HG03521 (cell line): Measurements from ENCODE around the gene RBMS1.
"Not testable (repeated sequence)": the region's sequence is repeated elsewhere in the genome, so short reads cannot be mapped to it uniquely, and the experiment has no call there.

Experiments
- ATAC-seq: cut with Tn5 transposase; IDR thresholded peaks from one replicate; pipeline ENCODE4 v1.9.1; 2021; ENCODE audit warnings: mild to moderate bottlenecking, moderate library complexity; ENCODE audit not compliant: unreplicated experiment

The RBMS1 gene

DNA sequence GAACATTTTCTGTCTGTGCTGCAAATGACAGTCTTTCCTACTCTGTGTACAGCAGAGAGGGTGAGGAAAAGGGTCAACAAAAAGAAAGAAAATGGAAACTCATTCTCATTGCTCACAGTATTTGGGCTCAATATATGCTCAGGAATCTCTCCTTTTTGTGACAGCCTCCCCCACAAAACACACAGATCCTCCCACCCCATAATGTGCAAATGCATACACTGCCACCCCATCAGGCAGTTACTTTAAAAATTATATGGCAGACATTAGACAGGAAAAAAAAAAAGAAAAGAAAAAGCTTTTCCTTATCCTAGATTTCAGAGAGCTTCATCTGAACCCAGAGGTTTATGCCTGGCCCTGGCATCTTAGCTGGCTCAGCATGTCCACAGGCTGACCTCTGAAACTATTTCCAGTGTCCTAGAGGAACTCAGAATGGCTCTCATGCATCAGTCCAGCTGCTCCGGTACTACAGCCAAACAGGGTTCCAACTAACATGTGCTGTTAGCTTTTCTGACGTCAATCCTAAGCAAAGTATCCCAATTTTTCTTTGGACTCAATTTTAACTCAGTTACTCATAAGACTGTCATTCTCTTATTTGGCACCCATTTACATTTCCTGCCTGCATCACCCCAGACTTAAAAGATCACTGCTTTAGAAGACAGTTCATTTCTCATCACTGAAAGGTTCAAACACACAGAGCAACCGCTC is 105.9 kb downstream of the RBMS1 start:
- no peak for ATAC-seq

DNA sequence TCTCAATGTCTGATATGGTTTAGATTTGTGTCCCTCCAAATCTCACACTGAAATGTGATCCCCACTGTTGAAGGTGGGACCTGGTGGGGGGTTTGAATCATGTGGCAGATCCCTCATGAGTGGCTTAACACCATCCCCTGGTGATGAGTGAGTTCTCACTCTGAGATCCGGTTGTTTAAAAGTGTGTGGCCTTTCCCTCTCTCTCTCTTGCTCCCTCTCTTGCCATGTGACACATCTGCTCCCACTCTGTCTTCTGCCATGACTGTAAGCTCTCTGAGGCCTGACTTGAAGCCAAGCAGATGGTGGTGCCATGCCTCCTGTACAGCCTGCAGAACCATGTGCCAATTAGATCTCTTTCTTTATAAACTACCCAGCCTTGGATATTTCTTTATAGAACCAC is 108.8 kb downstream of the RBMS1 start:
- no peak for ATAC-seq

DNA sequence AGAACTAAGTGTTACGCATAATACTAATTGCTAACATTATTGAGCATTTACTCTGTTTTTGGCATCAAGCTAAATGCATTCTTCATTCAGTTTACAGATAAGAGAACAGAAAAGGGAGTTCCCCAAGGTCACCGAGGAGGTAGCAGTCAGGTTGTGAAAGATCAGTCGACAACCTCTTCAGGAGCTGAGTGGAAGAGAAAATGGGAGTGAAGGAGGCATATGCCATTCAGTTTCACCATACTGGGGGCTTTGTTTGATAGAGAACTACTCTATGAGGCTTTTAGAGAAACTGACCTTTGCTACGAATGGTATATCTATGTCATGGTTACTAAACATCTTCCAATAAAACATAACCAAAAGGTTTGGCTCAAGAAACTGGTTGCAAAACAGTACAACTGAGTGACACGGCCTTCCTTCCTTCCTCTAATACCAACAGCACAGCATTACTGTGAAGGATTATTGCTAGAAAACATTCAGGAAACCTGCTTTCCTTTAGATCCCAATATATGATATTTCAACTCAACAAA is 112.1 kb downstream of the RBMS1 start:
- ATAC-seq = no peak

DNA sequence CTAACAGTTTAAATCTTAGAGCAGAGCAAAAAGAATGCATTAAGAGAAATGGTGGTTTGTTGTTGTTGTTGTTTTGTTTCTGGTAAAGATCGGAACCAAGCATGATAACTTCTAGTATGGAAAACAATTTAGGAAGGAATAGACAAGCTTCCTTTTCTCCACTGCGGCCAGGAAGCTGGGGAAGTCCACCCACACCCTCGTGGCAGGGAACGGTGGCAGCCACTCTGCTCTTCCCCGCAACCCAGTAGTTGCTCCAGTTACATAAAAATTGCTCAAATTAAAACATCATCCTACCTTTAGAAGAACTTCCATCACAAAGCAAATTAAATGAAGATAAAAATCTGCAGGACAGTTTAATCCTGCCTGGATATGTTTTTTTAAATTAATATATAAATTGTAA is 113.0 kb downstream of the RBMS1 start:
- no peak for ATAC-seq

DNA sequence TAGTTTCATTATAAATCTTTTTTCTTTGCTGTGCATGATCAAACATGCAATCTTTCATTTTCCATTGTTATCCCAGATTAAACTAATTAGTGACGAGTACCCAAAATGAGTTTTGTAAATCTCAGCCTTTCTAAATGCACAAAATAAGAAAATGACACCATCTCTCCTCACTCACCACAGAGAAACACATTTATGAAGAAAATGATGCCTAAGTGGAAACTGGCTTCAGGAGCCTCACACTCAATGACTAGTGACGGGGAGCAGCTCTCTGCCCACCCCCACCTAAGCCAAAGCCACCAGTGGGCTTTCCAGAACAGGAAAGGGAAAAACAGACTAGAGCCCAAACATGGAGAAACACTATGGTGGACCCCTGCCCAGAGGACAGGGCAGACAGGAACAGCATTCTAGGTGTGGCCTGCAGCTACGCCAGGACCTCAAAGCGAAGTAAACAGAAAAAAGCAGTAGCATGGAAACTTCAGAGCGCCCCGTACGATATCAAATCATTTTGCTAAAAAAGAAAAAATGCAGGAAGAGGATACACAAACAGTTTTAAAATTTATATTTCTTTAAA is 113.5 kb downstream of the RBMS1 start:
- ATAC-seq = no peak

DNA sequence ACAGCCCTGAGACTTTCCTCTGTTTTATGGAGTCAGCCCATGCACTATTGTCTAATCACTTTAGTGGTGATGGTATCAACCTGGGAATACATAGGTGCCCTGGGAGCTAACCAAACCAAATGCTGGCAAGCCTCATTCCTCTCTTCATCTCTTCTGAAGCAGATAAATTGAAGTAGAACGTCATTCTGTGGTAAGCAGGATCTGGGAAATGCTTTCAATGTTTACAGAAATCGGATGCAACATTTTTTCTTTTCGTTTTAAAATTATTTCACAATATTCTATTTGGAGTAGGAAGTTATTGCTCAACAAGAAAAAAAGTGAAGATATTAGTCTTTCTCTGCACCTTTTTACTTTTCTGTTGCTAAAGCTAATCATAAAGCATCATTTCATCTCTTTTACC is 114.2 kb downstream of the RBMS1 start:
- no peak for ATAC-seq

DNA sequence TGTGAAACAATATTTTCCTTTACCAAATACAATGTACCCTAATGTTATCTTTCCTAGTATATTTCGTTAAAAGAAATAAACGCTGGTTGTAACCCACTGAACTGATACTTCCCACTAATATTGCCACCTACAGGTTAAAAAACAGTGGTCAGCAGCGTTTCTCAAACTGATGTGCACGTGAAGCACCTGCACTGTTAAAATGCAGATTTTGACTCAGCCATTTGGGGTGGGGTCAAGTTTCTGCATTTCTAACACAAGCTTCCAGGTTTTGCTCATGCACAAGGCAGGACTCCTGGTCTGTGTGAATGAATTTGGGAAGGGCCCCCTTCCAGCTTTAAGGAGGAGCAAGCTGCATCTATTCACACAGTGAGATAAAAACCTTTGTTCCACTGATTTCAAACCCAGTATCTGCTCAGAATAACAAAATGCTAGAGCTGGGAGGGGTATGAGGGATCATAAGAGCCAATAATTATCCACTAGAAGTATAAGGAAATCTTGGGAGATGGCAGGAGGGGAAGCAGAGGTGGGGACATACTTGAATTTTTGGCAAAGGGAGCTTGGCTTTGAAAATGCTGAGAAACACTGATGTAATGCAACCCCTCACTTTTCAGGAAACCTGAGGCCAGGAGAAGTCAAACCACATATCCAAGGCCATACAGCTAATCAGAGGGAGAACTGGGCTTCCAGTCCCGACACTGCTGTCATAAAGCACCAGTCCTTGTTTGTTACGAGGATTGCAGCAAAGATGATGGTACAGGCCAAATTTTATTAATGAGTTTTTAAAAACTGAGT is 116.2 kb downstream of the RBMS1 start:
- ATAC-seq = no peak

DNA sequence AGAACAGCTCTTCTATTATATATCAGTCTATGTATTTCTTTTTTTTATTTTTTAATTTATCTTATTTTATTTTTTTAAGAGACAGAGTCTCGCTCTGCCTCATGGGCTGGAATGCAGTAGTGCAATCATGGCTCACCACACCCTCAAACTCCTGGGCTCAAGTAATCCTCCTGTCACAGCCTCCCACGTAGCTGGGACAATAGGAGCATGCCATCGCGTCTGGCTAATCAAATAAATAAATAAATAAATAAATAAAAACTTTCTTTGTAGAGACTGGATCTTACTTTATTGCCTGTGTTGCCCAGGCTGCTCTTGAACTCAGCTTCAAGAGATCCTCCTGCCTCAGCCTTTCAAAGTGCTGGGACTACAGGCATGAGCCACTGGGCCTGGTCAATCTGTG is 117.0 kb downstream of the RBMS1 start:
- no peak for ATAC-seq

DNA sequence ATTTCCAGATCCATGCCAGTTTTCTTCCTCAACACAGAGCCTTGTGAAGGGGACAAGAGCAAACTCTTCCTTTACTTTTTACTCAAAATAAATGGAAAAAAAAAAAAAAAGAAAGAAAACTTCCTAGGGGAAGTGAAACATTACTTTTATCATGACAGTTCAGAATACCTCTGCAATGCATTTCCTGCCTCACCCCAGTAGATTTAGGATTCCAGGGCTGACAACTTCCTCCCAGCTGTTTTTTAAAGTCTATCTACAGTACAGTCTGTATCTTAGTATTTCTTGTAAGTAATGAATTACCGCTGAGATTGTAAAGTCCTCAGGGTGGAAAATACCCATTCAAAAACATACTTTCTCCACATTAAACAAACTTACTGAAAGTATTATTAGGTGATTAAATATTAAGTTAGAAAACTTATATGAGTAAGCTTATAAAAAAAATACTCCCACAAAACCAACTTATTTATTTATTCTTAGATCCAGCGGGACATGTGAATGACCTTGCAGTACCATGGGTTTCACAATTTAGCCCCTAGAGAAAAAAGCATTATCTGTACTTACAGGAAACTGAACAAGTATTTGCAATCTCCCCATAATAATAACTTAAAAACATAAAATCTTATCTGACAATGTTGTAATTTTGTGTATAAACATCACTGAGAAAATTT is 117.7 kb downstream of the RBMS1 start:
- no peak for ATAC-seq

DNA sequence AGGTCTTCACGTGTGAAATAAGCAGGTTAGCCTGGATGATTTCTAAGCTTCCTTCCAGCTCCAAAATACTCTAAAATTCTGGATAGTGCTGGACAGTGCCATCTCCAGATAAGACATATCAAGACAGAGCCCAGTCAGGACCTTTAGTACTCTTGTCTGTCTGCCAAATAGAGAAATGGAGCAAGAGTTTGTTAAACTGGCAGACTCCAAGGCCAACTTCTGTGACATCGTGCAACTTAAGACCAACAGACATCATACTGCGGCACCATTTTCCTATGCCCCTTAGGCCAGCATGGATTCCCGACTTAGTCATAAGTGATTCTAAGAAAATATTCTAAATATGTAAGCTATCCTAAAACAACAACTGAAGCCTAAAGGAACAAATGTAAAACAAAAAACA is 118.6 kb downstream of the RBMS1 start:
- ATAC-seq = no peak

DNA sequence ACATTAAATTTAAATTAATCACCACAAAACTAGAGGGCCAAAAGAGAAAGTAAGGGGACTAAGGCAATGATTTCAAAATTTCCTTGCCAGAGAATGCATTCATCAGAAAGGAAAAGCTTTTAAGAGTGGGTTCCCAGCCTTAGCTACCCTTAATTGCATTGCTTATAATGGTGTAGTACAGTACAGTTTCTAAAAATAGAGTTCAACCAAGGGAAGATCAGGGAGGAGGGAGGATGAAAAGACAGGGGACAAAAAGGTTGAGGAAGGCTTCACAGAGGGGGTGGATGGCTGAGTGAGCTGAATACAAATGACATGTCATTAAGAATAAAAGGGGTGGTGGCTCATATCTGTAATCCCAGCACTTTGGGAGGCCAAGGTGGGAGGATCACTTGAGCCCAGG is 119.9 kb downstream of the RBMS1 start:
- no peak for ATAC-seq

DNA sequence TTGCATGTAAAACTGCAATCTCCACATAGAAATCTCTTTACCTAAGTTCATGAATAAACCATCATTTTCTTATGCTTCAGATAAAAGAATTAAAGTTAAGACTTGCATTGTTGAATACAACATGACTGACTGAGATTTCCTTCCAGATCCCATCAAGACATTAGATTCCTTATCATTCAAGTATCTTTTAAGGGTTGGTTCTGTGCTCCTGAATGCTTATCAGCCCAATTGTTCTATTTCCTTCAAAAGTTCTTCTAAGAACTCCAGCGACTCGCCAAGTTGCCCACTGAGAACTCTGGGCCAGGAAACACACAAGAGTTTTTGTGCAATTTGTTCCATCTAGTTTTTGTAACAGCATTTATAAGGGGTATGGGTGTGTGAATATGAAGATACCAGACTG is 120.3 kb downstream of the RBMS1 start:
- no peak for ATAC-seq

DNA sequence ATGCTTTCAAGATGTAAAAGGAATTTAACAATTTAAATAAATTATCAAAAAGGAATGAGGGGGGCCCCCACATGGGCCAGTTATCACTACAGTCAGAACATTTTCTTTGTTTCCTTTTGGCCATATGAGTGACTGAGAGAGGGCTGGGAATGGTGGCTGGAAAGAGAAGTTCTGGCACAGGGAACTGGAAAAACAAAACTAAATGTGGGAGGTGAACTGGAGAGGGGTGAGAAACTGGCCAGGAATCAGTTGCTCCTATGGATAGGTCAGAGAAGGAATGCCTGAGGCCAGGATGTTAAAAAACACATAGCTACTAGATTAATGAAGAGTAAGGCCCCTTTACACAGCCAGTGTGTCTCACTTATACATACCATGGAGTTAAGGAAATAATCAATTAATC is 121.0 kb downstream of the RBMS1 start:
- no peak for ATAC-seq

DNA sequence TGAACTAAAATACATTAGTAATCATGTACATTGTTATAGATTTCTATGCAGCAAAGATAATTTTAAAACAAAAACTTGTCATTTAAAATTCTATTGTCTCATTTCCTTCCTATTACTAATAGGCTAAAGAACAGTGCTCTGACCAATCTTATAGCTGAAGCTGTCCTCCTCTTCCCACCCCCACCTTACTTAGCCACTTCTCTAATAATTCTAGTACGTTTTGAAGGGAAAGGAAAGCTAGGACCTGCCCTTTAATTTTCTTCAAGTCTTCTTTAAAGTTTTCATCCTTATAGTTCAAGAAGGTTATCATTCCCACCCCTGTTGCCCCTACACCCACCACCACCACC is 121.6 kb downstream of the RBMS1 start:
- no peak for ATAC-seq

DNA sequence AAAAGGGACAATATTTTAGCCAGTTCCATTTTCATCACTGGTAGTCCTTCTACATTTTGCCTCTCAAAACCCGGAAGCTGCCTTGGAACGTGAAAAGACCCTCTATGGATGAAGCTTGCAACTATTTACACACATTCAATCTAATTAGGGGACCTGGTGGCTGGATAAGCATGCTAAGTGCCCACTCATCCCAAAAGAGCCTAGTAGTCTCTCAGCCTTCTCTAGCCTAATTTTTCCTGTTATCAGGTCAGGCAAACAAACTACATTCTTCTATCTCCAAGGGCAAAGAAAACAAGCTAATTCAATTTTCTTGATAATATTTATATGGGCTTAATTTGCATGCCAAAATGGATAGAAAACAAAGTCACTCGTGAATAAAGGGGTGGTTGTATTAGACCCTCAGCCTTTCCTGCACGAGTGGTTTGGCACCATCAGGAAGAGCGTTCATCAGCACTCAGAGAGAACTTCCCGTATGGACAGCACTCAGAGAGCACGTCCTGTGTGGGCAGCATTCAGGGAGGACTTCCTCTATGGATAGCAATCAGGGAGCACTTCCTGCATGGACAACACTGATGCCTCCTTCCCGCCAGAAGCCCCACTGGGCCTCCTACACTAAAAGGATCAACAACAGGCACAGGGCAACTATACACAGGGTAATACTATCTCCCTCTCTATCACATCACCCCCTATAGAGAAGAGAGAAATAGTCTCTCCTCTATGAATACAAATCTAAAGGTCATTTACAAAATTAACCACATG is 122.2 kb downstream of the RBMS1 start:
- no peak for ATAC-seq

DNA sequence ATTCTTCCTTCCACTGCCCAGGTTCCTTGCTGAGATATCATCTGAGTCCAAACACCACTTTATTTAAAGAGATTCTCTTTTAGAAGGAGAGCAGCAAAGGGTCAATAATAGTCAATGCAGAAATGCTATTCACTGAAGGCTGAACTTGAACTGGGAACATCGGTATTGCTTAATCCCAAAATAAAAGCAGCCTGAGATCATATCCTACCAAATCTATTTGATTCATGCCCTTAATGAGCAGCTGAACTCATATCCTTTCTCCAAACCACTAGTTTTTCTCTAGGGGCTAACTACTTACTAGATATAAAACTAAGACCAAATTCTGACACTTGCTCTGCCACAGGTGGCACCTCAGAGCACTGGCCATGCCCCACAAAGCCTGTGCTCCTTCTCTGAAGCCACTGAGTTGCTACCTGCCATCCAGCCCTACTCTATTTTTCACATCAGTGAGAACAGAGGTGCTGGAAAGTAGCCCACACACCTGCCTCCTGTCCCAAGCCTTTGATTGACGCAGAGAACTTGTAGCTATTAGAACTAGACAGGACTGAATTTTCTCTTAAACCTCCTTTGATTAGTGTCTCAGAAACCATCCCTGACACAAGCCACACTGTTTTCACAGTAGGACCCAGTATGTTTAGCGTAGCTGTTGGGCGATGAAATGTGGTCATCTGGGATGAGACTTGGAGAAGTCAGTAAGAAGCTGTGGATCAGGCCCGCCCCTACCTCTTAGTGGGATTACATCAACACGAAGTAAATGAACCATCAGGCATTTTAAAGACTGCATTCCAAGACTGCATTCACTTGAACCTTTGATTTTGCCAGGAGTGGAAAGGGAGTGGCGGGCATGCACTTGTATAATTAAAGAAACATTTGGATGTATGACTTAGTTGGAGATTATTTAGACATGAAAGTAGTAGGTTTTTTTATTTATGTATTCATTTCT is 124.3 kb downstream of the RBMS1 start:
- no peak for ATAC-seq

DNA sequence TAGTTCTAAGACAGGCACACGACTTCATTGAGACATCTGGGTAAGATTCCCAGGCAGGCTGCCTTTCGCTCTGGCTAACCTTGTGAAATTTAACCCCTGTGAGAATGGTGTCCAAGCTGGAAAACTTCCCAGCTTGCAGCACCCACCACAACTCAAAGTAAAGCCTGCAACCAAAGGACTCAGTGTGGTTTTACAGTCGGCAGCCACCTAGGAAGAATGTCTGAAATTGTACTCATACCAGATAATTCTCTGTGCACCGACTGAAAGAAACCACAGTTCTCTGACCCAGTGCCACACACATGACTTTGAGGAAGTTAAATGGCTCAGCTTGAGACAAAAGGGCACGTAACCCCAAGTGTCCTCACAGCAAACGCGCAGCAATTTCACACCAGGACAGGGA is 125.7 kb downstream of the RBMS1 start:
- no peak for ATAC-seq

DNA sequence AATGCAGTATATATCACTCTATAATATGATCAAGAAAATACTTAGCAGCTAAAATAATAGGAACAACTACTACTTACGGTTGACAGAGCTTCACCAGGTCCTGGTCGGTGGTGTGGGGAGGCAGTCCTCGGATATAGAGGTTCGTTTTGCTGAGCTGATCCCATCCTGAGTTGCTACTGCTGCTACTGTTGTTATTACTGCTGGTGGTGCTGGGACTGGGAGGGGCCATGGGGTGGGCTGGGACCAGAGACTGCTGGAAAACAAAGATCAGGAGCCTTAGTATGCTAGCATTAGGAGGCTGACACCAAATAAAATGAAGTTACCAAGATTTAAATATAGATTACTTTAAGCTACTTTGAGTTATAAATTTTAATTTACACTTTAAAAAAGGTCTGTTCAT is 126.5 kb downstream of the RBMS1 start:
- not testable (repeated sequence) for ATAC-seq

DNA sequence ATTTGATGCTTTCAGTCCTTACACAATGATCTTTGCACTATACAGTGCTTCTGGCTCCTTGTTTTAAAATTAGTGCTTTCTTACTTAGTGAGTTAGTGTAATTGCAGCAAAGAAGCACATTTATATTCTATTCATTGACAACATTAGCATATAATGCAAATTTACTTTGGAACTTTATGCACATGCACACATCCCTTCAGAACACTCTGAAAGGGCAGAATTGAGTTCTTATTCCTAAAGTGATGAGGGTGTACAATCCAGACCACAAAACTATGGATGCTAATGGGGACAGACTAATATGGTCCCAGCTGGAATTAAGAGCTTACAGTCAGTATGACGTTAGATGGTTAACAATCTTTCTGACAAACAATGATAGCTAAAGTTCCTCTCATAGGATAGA is 127.1 kb downstream of the RBMS1 start:
- no peak for ATAC-seq
